Measurements from ENCODE around the gene UNC5B.

GRCh38 chr10:71280216-71280615, 67.8 kb downstream of the UNC5B start:
- TF ChIP-seq POLR2AphosphoS5 (IDR thresholded peaks at IDR 0.05; ENCODE audit: borderline replicate concordance, low read depth, low read length), result no peak
- no peak for TF ChIP-seq EZH2 (IDR thresholded peaks at IDR 0.05)
- TF ChIP-seq FOXP2 (optimal IDR thresholded peaks at IDR 0.05; ENCODE audit: control extremely low read depth, extremely low read length, insufficient read depth), result no peak
